DOHH2 (cell line): ENCODE data around the gene CLPTM1L.

ENCODE experiments used
- CTCF ChIP-seq: fragments of 200-600 bp; sonication (generic); IDR thresholded peaks from one replicate; pipeline ENCODE4 v1.5.1; 2014; ENCODE audit warnings: antibody characterized with exemption, mild to moderate bottlenecking, low read depth, low read length; ENCODE audit not compliant: poor library complexity, severe bottlenecking
- EZH2phosphoT487 ChIP-seq: fragments of 200-600 bp; sonication (generic); IDR thresholded peaks from 2 replicates; pipeline ENCODE4 v1.6.1; 2017; ENCODE audit warnings: borderline replicate concordance, mild to moderate bottlenecking, antibody characterized with exemption, low read length, moderate library complexity, mixed read lengths

GRCh38 chr5:1332461-1333001 is 12.4 kb downstream of the CLPTM1L start:
- TF ChIP-seq CTCF (no peak), EZH2phosphoT487 (no peak)
